A549 (cell line): Measurements from ENCODE around the gene TREX2. TPM values are rescaled to one million over a fixed set of nuclear protein-coding genes. Genes with fewer than 3 reads are reported as not detected.

Source experiments
- polyA plus RNA-seq, 4 experiments: library from polyadenylated mRNA; depleted of rRNA in 3 of 4; stranded (reverse); fragments of >200 nt; fragmentation: RNase III in 1 of 4; extraction: RNeasy Plus Mini Kit Qiagen cat#74134 plus additional on column Dnase treatment in 1 of 4; gene quantifications; 2 replicates in 3 of 4; 3 replicates in 1 of 4; pipeline ENCODE4 v1.2.3, GENCODE V29; 2011 to 2017
- small RNA-seq, 6 experiments: library from RNA; depleted of rRNA; stranded (forward); fragments of <200 nt; gene quantifications; one replicate each; pipeline ENCODE3, GENCODE V24; 2012

Gene TREX2
- polyA plus RNA-seq, 2 of the 4 experiments (the other 2 are of a cell fraction), result 0.27 to 0.99 TPM

Small RNAs within 50 kb of the gene (small RNA-seq; reads per million reads assigned to genes)
- gene RN7SL667P, result 0 reads per million in 6 experiments

Other genes starting within 250 kb of the TREX2 start
- not detected in 2 replicates for gene PNMA6F, start 124.3 kb downstream of the TREX2 start, polyA plus RNA-seq (2011; rRNA removed)
- gene PNMA6F, start 124.3 kb downstream of the TREX2 start, polyA plus RNA-seq (2017; fragmentation: RNase III; extraction: RNeasy Plus Mini Kit Qiagen cat#74134 plus additional on column Dnase treatment), result not detected in 3 replicates
- 6.5 and 6.9 TPM in 2 replicates for gene ZNF275, start 111.9 kb downstream of the TREX2 start, polyA plus RNA-seq (2011; rRNA removed)
- 3.2 to 3.6 TPM (median 3.3 TPM) in 3 replicates for gene ZNF275, start 111.9 kb downstream of the TREX2 start, polyA plus RNA-seq (2017; fragmentation: RNase III; extraction: RNeasy Plus Mini Kit Qiagen cat#74134 plus additional on column Dnase treatment)
- gene PNMA6E, start 44.7 kb downstream of the TREX2 start, polyA plus RNA-seq (2011; rRNA removed), result not detected in 2 replicates
- not detected in 3 replicates for gene PNMA6E, start 44.7 kb downstream of the TREX2 start, polyA plus RNA-seq (2017; fragmentation: RNase III; extraction: RNeasy Plus Mini Kit Qiagen cat#74134 plus additional on column Dnase treatment)
- gene ZFP92, start 34.6 kb downstream of the TREX2 start, polyA plus RNA-seq (2011; rRNA removed), result 0.47 and 0.54 TPM in 2 replicates
- 0.66 to 0.70 TPM (median 0.66 TPM) in 3 replicates for gene ZFP92, start 34.6 kb downstream of the TREX2 start, polyA plus RNA-seq (2017; fragmentation: RNase III; extraction: RNeasy Plus Mini Kit Qiagen cat#74134 plus additional on column Dnase treatment)
- 30.3 and 39.1 TPM in 2 replicates for gene HAUS7, start 24.5 kb upstream of the TREX2 start, polyA plus RNA-seq (2011; rRNA removed)
- gene HAUS7, start 24.5 kb upstream of the TREX2 start, polyA plus RNA-seq (2017; fragmentation: RNase III; extraction: RNeasy Plus Mini Kit Qiagen cat#74134 plus additional on column Dnase treatment), result 53.6 to 54.4 TPM (median 53.8 TPM) in 3 replicates
- not detected in 2 replicates for gene BGN, start 48.9 kb upstream of the TREX2 start, polyA plus RNA-seq (2011; rRNA removed)
- 0.04 to 0.05 TPM in 2 of 3 replicates, not detected in the other for gene BGN, start 48.9 kb upstream of the TREX2 start, polyA plus RNA-seq (2017; fragmentation: RNase III; extraction: RNeasy Plus Mini Kit Qiagen cat#74134 plus additional on column Dnase treatment)
- gene ATP2B3, start 71.6 kb upstream of the TREX2 start, polyA plus RNA-seq (2011; rRNA removed), result 0.08 and 0.13 TPM in 2 replicates
- gene ATP2B3, start 71.6 kb upstream of the TREX2 start, polyA plus RNA-seq (2017; fragmentation: RNase III; extraction: RNeasy Plus Mini Kit Qiagen cat#74134 plus additional on column Dnase treatment), result 0.21 to 0.30 TPM (median 0.22 TPM) in 3 replicates
- 25.6 and 29.9 TPM in 2 replicates for gene CCNQ, start 153.1 kb upstream of the TREX2 start, polyA plus RNA-seq (2011; rRNA removed)
- gene CCNQ, start 153.1 kb upstream of the TREX2 start, polyA plus RNA-seq (2017; fragmentation: RNase III; extraction: RNeasy Plus Mini Kit Qiagen cat#74134 plus additional on column Dnase treatment), result 32.0 to 36.0 TPM (median 32.6 TPM) in 3 replicates
- 0.65 and 0.75 TPM in 2 replicates for gene DUSP9, start 201.1 kb upstream of the TREX2 start, polyA plus RNA-seq (2011; rRNA removed)
- gene DUSP9, start 201.1 kb upstream of the TREX2 start, polyA plus RNA-seq (2017; fragmentation: RNase III; extraction: RNeasy Plus Mini Kit Qiagen cat#74134 plus additional on column Dnase treatment), result 1.3 to 1.6 TPM (median 1.3 TPM) in 3 replicates
- gene PNCK, start 227.8 kb upstream of the TREX2 start, polyA plus RNA-seq (2011; rRNA removed), result 0.17 TPM in 2 replicates
- 0.13 to 0.30 TPM (median 0.25 TPM) in 3 replicates for gene PNCK, start 227.8 kb upstream of the TREX2 start, polyA plus RNA-seq (2017; fragmentation: RNase III; extraction: RNeasy Plus Mini Kit Qiagen cat#74134 plus additional on column Dnase treatment)
- 2.0 and 3.4 TPM in 2 replicates for gene SLC6A8, start 241.9 kb upstream of the TREX2 start, polyA plus RNA-seq (2011; rRNA removed)
- 5.7 to 6.9 TPM (median 6.1 TPM) in 3 replicates for gene SLC6A8, start 241.9 kb upstream of the TREX2 start, polyA plus RNA-seq (2017; fragmentation: RNase III; extraction: RNeasy Plus Mini Kit Qiagen cat#74134 plus additional on column Dnase treatment)